Vein endothelial cell (primary cell): Measurements from ENCODE around the gene PARP6. TPM values are rescaled to one million over a fixed set of nuclear protein-coding genes. Genes with fewer than 3 reads are reported as not detected.

Experiments used
- total RNA-seq: library from RNA; depleted of rRNA; stranded (reverse); fragments of >200 nt; gene quantifications from 2 replicates; pipeline ENCODE4 v1.2.3, GENCODE V29; 2012

Gene PARP6
- 23.2 and 24.8 TPM in 2 replicates for total RNA-seq

GRCh38 chr15:72272213-72272996, at the start of gene PARP6:
Gene PARP6 (minus strand): TSS chr15:72272554. CDS start chr15:72267477, 5,077 bp downstream.

GRCh38 chr15:72319985-72320671, 47.8 kb upstream of the PARP6 start, which contains the start of gene CELF6:
Gene CELF6 (minus strand): TSS chr15:72320157. CDS start chr15:72319874, 283 bp downstream.

GRCh38 chr15:72231066-72231832, 41.1 kb downstream of the PARP6 start, which contains the start of gene PKM:
Gene PKM (minus strand): TSS chr15:72231190. CDS start chr15:72219097, 12,093 bp downstream.

GRCh38 chr15:72197460-72198355, 74.6 kb downstream of the PARP6 start, which contains the start of gene GRAMD2A:
Gene GRAMD2A (minus strand): TSS chr15:72197787.

Other genes with a start within 250 kb of the PARP6 start
- 29.7 and 33.0 TPM in 2 replicates for gene MYO9A, start 154.4 kb downstream of the PARP6 start, total RNA-seq
- gene SENP8, start 154.2 kb downstream of the PARP6 start, total RNA-seq, result 1.3 TPM in 2 replicates
- gene GRAMD2A, start 74.8 kb downstream of the PARP6 start, total RNA-seq, result 0.33 TPM in 1 of 2 replicates, not detected in the other
- 1,088 and 1,388 TPM in 2 replicates for gene PKM, start 41.4 kb downstream of the PARP6 start, total RNA-seq
- gene CELF6, start 47.6 kb upstream of the PARP6 start, total RNA-seq, result under 0.01 and 0.10 TPM in 2 replicates
- 81.2 and 88.5 TPM in 2 replicates for gene HEXA, start 103.5 kb upstream of the PARP6 start, total RNA-seq
- not detected in 2 replicates for gene TMEM202, start 125.8 kb upstream of the PARP6 start, total RNA-seq
- 44.1 and 52.2 TPM in 2 replicates for gene ARIH1, start 201.8 kb upstream of the PARP6 start, total RNA-seq